Activated CD4-positive, alpha-beta T cell treated with anti-CD3 and anti-CD28 coated beads for 4 hours (primary cell): ENCODE data around the gene DCDC2.
"Not testable (repeated sequence)": the region's sequence is repeated elsewhere in the genome, so short reads cannot be mapped to it uniquely, and the experiment has no call there.

Source experiments
- DNase-seq, 2 donors: peaks; one replicate each; pipeline ENCODE4 v3.0.0-alpha.2; 2020

DCDC2 gene

DNA sequence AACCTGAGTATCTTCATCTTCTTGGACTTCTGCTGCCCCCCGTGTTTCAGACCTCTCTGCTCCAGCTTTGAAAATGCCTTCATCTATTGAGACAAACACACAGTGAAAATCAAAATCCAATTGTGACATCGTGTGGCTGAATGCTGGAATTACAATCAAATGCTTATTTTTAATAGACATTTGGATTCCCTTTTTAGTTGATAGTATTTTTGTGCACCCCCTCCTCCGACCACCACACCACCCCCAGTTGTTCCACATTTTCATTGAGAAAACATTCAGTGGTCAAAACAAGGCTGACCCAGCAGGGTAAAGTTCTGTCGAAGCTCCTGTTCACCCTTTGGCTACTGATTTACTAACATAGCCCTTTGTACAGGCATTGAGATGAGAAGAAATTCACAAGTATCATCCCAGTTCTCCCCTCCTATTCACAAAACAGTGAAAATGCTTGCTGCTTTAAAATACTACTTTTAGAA lies 152.8 kb downstream of the DCDC2 start:
- no peak for DNase-seq

DNA sequence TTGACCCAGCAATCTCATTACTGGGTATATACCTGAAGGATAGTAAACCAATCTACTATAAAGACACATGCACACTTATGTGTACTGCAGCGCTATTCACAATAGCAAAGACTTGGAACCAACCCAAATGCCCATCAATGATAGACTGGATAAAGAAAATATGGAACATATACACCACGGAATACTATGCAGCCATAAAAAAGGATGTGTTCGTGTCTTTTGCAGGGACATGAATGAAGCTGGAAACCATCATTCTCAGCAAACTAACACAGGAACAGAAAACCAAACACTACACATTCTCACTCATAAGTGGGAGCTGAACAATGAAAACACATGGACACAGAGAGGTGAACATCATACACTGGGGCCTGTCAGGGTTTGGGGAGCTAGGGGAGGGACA lies 153.7 kb downstream of the DCDC2 start:
- not testable (repeated sequence) for DNase-seq

DNA sequence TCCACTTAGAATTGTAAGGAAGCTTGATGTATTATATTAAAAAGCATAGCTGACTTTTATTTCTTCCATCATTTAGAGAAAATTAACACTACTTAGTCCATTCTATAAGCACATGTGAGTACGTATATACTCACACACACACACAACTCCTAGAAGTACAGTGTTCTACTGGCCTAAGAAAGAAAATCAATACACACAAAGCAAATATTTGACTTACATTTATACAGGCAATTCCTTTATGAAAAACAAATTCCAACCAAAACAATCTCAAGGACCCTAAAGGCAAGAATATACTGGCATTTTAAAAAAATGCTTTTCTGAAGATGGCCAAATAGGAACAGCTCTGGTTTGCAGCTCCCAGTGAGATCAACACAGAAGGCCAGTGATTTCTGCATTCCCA lies 160.0 kb downstream of the DCDC2 start:
- DNase-seq = no peak

DNA sequence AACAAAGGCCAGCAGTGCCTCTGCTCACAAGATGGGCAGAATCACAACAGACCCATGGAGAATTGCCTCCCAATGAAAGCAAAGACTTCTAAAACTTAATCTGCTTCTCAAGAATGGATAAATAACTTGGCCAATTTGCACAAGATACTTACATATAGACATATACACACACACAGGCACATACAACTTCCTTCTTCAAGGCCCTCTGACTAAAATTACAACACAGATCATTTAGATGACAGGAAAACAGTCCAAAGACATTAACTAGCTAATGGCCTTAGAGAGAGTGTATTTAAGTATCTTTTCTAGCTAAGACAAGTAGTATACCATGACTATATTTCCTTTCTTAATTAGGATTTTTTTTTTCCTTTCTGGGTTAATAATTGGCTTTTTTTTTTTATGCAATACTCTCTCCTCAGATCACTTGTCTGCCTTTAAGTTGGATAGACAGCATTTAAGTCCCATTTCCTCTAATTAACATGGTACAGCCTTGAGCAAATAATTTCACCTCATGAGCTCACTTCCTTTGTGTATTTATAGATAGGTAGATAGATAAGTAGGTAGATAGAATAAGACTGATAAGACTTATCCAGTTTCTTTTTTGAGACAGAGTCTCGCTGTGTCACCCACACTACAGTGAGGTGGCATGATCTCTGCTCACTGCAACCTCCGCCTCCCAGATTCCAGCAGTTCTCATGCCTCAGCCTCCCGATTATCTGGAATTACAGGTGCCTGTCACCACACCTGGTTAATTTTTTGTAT lies 161.8 kb downstream of the DCDC2 start:
- DNase-seq = no peak

DNA sequence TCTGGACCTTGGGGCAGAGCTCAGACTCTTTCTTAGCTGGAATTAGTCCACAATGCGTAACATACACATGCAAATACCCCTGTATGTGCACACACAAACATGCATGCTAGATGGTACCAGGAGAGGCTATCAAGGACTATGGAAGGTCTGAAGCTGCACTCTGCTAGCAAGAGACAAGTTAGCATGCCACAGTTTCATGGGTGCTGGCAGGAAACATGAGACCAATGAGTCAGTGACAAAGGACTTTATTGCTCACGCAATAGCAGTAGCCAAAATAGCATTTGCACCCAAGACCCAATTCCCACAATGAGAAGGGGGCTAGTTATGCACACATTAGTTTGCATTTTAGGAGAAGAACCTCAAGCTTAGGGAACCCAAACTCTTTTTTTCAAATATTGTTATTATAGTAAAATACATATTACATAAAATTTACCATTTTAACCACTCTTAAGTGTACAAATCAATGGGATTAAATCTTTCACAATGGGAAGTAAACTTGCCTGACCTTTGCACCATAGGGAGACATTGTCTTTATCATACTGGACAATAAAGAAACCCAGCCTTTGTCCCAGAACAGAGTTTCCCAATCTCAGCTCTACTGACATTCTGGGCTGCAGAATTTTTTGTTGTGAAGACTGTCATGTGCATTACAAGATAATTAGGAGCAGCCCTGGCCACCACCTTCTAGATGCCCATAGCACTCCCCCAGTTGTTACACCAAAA lies 162.7 kb downstream of the DCDC2 start:
- DNase-seq = no peak

DNA sequence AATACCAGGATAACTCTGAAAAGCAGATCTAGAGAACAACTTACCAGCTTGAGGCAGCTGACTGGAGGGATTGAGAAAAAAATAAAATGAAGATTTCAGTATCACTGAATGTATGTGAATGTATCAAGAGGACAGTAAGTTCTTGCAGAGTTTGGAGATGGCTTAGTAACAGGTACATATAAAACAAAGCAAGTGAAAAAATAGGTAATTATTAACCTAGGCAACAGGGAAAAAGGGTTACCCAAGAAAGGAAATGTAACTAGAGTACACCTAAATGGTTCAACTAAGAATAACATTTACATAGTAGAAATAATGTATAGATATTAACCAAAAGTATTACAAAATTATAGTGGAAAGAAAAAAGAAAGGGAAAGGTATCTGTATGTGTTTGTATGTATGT lies 164.5 kb downstream of the DCDC2 start:
- DNase-seq = no peak

DNA sequence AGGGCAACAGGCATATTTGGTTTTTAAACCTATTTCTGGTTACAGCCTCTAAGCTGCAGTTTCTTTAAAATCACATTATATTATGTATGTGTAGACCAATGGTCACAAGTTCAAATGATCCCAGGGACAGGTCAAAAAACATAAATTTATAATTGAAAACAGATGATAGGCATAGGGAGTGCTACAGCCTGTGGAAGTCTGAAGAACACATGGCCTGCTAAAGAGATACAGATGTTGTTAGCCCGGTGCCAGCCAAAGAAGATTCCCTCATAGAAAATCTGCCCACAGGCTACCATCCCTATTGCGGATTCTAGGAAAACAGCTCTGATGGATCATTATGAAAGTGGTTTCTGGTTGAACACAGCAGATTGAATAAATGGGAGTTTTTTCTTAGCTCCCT lies 166.5 kb downstream of the DCDC2 start:
- DNase-seq = no peak

DNA sequence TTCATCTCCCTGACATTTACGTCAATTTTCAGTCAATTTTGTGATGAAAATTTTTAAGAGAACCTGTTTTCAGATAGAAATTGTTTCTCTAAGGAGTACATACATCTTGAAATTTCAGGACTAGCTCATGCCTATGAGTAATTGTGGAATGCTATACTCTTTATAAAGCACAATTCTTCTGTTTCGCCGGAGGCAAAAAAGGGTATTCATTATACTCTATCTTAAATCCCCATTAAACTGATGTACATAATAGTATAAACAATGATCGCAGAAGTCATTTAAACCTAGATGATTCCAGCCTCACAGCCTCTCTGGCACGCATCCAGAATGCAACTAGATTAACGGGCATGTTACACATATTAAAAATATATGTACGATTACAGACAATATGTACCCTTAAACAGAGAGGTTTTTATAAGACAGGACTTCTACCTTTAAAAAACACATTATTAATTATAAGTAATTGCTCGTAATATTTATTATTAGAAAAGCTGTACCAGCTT lies 169.2 kb downstream of the DCDC2 start:
- DNase-seq = no peak

DNA sequence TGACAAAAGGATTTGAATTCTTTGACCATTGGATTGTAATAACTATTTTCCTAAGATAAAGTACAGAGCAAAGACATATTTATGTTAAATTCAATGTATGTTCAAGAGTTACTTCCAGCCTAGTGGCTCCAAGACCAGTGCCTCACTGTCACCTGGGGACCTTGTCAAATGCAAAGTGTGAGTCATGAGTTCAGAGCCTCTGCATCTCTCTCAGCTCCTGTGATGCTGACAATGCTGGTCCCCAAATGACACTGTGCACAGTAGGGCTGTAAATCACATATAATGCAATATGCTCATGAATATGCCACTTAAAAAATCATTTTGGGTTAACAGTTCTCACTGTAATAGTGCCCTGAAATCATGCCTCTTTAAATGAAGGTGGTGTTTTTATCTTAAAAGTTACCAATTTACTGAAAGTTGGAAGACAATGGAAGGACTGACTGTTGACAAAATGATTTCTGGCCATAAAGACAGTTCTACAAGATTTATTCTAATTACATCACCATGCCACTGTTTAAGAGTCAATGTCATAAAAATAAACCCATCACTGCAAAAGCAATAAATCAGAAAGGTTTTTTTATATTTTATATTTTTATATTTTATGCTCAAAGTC lies 169.8 kb downstream of the DCDC2 start:
- DNase-seq = no peak

DNA sequence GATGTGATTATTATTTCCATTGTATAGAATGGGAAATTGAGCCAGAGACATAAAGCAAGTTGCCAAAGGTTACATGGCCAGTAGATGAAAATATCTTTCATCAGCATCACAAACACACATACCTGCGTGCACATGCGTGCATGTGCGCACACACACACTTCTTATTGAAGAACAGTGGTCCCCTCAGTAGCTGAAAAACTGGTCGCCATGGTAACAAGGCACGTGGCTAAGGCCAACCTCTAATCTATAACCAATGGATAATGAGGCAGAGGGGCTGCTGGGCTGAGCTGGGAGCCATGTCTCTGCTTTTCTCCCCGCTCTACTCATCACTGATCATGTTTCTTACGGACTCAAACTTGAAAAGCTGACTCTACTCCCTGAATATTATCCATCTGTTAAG lies 171.5 kb downstream of the DCDC2 start:
- no peak for DNase-seq

DNA sequence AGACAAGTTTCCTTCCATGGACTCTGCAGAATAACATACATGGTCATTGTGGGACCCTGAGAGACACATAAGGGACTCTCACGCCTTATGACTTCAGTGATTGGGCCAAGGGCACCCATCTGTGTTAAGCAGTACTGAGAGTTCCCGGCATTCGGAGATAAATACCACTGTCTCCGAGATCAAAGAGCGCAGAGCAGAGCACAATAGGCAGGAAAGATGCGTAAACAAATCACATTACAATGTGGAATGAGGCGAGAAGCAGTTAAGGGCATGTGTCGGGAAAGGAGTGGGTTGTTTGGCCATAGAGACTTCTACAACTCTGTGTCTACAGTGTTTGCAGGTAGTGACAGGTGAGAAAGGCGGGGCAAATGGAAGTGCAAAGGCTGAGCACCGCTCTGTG lies 174.3 kb downstream of the DCDC2 start:
- DNase-seq = no peak

DNA sequence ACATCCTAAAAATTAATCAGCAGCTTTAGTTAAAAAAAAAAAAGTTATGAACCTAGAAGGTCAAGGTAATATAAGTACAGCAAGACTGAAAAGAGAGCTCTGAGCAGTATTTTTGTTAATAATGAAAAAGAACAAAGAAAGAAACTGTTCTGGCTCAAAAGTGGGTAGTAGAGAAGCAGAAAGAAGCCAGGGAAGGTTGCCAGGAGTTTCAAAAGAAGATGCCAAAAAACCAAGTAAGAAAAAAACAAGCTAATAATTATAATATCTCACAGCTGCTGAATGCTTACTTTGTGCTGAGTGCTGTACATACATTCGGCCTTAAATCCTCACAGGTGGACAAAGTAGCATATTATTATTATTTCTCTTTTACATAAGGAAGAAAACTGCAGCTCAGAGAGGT lies 200.0 kb downstream of the DCDC2 start:
- DNase-seq = no peak

DNA sequence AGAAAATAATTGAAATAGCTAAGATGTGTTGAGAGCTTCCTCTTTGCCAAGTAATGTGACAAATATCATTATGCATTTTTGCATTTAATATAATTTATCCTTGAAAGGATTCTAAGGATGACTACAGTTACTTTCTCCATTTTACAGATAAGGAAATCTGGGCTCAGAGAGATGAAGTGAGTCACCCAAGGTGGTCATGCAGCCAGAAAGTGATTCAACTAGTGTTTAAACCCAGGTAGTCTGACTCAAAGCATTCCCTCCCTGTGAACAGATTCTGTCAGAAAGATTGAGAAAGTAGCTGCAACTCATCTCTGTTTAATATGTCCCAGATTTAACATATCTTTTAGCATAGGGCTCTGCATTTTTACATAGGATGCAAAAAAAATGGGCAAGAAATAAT lies 203.7 kb downstream of the DCDC2 start:
- no peak for DNase-seq

DNA sequence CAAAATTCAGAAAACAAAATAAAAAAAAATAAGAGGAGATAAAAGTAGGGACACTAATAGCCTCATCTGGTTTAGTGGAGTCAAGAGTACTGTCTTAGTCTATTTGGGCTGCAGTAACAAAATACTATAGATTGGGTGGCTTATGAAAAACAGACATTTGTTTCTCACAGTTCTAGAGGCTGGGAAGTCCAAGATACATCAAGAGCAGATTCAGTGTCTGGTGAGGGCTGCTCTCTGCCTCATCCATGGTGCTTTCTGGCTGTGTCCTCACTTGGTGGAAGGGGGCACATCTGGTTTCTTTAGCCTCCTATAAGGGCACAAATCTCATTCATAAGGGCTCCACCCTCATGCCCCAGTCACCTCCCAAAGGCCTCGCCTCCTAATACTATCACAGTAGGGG lies 205.8 kb downstream of the DCDC2 start:
- DNase-seq = no peak

DNA sequence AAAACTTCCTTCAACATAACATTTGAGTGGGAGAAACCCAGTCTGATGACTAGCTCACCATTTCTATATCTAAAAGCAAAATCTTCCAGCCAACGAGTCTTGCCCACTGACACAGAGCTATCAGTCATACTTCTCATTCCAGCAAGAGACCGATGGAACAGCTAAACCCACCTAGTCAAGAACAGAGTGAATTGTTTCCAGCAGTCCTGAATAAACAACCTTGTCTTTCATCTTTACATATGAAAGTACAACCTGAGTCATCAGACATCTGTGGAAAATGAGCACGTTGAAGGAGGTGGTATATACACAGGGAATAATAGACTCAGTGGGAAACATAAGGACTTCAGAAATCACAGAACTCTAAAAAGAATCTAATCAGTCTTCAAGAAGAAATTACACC lies 208.0 kb downstream of the DCDC2 start:
- no peak for DNase-seq

DNA sequence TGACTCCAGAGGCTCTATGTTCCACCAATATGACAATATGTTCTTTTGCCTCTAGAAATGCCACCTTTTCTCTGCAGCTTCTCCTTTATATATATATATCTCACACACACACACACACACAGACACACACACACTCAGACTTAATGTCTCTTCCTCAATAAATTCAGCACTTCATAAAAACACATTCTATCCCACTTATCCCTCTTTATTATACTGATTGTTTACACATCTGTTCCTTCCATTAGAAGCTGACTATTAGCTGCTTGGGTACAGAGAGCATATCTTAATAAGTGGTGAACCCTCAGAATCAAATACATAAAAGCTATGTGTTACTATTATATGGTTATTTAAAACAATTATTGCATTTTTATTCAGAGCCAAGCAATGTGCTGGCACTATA lies 208.6 kb downstream of the DCDC2 start:
- DNase-seq = no peak

DNA sequence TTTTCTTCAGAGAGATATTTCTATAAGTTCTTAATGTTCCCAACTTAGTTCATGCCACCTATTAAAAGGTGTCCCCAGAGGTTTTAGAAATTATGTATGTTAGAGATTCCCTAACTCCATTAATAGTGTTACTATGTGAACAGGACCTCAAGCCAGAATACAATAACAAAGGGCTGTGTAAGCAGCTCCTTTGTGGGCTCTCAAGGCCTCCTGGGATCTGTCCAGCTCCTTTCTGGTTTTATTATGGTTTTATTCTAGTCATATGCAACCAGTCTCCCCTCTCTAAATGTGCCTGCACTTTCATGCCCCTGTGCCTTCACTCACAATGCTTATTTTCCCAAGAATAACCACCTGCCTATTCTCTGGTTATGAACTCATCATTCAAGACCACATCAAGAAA lies 209.2 kb downstream of the DCDC2 start:
- no peak for DNase-seq

DNA sequence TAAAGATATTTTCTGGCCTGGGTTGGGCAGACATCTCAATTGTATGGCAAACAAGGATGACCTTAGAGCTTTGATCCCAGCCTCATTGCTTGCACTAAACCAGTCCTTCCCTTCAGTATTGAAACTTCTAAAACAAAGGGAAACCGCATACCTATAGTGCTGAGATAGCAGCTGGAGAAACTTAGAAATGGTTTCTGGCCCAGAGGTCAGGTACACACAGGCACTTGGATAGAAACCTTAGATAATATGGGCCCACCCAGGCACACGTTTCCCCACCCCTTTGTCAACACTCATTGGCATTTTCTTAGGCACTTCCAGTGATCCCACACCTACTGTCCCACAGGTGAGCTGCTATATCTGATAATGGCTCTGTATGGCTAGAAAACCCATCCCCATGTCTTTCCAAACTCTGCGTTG lies 209.7 kb downstream of the DCDC2 start:
- no peak for DNase-seq

DNA sequence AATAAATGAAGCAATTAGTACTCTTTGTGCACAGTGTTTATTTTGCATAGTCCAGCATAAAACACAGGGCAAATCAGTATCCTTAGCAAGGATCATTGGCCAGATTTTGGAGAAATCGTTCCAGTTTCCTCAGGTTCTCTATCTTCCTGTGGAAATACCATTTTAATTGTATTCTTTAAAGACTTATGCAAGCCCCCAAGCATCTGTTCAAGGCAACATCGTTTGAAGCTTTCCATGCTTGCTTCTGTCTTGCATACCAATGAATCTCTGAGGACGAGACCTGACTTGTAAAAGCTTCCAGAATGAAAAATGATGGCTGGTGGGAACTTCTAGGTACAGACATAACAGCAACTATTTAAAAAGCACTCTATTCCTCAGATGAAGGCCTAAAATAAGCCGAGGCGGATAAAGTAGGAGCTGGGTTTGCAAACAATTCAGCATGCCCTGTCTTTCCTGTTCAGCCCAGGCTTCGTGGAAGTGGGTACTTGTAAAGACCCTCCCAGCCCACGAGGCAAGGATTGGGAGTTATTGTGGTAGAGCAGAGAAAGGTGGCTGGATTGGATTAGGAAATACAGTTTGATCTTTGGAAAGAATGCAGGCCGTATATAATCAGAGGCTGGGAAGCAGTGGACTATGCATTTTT lies 210.2 kb downstream of the DCDC2 start:
- no peak for DNase-seq

DNA sequence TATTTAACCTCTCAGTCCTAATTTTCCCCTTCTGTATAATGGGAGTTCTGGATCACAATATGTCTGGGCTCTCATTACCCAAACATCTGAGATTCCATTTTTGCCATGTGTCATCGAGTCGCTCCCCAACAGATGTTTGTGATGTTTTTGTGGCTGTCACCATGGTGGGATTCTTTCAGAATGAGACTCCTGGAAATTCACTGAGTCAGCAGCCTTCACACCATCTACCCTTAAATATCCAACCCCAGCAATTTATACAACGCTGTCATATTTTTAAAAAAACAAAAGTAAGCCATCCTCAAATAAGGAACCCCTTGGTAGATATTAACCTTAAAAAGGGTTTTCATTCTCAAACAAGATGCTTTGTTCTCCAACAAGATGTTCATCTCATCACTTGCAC lies 211.0 kb downstream of the DCDC2 start:
- DNase-seq = no peak

DNA sequence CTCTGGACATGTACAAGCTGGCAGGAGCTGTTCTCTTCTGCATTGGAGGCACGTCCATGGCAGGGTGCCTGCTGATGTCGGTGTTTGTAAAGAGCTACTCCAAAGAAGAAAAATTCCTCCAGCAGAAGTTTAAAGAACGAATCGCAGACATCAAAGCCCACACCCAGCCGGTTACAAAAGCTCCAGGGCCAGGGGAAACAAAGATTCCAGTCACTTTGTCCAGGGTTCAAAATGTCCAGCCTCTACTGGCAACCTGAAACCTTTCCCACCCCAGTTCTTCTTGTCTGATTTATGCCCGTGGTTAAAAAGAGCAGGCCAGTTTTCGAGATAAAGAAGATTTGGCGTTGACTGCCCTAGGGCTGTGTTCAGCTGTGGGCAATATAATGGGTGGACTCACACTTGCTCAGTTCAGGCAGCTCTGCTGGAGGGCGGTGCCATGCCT lies 212.1 kb downstream of the DCDC2 start:
- no peak for DNase-seq

DNA sequence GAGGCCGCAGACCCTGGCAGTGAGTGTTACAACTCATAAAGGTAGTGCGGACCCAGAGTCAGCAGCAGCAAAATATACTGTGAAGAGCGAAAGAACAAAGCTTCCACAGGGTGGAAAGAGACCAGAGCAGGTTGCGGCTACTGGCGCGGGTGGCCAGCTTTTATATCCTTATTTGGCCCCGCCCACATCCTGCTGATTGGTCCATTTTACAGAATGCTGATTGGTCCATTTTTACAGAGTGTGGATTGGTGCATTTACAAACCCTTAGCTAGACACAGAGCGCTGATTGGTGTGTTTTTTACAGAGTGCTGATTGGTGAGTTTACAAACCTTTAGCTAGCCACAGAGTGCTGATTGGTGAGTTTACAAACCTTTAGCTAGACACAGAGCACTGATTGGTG lies 215.1 kb downstream of the DCDC2 start:
- DNase-seq = not testable (repeated sequence)

DNA sequence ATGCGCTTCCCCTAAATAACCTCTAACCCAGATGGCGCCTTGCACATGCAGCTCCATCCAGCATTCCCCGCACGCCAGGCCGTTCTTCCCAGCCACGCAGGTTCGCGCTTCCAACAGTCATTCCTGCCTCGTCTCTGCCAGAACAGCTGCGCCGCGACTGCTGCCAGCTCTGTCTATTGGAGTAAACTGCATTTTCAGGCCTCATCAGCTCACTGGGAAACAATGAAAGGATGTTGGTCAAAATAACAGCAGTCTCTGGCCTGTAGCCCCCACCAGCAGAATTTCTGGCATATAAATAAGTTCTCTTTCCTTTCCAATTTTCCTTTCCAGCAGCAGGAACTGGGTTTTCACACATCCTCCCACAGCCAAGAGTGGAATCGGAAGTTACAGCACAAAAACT lies 217.3 kb downstream of the DCDC2 start:
- DNase-seq = no peak
